GM12801 (cell line): Measurements from ENCODE around the gene PPM1B.

ENCODE experiments used
- TF ChIP-seq, protein P1 (sequence below): IDR thresholded peaks from one replicate; pipeline ENCODE4 v1.5.1; 2011; ENCODE audit warnings: control low read depth; ENCODE audit not compliant: insufficient read length; ENCODE audit errors: extremely low read depth

PPM1B gene

DNA sequence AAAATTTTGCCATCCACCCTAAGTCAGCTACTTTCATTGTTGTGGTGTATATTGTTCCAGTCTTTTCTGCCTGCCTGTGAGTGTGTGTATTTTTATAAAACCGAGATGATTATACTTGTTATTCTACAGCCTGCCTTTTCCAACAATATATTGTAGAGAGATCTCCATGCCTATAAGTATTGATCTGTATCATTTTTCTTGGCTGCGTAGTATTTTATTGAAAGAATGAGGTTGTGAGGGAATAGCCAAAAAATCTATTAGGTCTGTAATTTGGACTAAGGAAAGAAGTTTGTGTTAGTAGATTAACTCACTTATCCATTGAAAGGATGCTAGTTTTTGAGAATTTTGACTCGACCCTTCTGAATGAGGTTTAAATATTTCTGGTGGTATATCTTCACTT is 34.9 kb downstream of the PPM1B start:
- TF ChIP-seq, protein P1, sequence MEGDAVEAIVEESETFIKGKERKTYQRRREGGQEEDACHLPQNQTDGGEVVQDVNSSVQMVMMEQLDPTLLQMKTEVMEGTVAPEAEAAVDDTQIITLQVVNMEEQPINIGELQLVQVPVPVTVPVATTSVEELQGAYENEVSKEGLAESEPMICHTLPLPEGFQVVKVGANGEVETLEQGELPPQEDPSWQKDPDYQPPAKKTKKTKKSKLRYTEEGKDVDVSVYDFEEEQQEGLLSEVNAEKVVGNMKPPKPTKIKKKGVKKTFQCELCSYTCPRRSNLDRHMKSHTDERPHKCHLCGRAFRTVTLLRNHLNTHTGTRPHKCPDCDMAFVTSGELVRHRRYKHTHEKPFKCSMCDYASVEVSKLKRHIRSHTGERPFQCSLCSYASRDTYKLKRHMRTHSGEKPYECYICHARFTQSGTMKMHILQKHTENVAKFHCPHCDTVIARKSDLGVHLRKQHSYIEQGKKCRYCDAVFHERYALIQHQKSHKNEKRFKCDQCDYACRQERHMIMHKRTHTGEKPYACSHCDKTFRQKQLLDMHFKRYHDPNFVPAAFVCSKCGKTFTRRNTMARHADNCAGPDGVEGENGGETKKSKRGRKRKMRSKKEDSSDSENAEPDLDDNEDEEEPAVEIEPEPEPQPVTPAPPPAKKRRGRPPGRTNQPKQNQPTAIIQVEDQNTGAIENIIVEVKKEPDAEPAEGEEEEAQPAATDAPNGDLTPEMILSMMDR, result no peak

DNA sequence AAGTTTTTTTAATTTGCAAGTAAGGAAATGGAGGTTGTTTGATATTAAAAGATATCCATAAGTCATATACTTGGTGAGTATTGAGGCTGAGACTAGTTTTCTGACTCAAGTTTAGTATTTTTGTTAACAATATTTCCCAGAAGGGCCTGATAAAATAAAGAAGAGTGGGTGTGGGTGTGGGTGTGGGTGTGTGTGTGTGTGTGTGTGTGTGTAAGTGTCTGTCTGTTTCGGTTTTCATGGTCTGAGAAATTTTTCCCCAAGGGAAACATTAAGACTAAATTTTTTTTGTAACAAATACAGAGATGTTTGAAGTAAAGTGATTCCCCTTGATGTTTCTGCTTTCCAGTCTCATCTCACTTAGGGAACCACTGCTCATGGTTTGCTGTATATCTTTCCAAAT is 36.5 kb downstream of the PPM1B start:
- TF ChIP-seq, protein P1, result no peak

DNA sequence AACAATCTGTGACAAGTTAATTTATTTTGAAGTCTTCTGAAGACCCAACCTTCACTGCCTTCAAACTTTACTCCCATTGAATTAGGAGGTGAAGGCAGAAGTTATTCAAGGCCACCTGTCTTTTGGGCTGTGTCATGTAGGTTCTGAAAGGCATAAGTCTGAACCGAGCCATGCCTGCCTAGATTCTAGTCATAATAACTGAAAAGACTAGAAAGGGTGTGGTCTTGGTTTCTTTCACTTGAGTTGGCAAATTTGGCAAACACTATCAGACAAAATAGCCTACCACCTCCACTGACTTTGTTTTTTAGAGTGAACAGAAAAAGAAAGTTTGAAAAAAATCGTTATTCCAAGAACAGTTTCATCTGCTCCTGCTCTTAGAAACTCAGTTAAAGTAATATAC is 38.4 kb downstream of the PPM1B start:
- TF ChIP-seq, protein P1, result no peak

DNA sequence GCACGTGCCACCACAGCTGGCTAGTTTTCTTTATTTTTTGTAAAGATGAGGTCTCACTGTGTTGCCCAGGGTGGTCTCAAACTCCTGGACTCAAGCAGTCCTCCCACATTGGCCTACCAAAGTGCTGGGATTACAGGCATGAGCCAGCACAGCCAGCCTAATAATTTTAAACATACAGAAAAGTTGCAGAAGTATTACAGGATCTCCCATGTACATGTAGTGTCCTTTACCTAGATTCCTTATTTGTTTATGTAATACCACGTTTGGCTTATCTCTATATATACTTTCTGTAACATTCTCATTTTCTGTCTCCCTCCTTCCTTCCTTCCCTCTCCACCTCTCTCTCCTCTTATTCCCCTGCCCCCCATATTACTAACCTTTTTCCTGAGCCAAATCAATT is 41.7 kb downstream of the PPM1B start:
- TF ChIP-seq, protein P1, result no peak

DNA sequence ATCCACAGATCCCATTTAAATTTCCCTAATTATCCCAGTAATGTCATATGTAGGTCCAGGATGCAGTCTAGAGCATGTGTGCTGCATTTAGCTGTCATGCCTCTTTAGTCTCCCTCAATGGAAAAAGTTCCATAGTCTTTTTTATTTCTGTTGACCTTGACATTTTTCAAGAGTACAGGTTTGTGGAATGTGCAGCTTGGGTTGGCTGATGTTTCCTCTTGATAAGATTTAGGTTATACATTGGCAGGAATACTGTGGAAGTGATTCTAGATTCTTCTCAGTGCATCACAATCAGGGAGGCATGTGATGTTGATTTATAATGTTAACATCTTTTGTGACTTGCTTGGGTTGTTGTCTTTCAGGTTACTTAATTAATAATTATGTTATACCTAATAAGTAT is 42.5 kb downstream of the PPM1B start:
- TF ChIP-seq, protein P1, result no peak

DNA sequence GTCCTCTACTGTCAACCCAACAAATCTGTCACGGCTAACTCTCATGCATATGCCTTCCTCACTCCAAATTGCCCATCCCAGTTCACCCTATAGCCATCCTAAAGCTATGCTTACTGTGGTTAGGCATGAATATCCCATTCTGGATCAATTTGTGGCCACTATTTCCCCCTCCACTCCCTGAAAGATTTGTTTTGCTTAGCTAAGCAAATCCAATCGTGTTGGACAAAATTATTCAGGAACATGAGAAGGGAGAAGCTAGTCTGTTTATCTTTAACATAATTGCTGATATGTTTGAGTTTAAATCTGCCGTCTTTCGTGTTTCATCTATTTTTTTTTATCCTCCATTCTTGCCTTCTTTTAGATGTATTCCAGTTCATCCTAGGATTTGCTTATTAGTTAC is 43.6 kb downstream of the PPM1B start:
- TF ChIP-seq, protein P1, result no peak

DNA sequence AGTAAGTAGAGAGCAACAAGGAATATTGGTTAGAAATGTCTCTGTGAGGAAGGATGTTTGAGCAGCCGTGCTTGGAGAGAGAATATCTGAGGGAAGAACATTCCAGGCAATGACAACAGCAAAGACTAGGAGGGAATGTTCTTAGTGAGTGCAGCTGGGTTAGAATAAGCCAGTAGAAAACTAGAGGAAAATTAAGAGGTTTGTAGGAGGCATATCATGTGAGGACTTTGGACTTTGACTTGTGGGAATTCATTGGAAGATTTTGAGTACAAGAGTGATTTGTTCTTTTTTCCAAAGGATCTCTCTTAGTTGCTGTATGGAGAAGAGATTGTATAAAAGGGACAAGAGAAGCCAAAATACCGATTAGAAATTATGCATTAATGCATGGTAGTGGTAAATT is 47.2 kb downstream of the PPM1B start:
- TF ChIP-seq, protein P1, result no peak

DNA sequence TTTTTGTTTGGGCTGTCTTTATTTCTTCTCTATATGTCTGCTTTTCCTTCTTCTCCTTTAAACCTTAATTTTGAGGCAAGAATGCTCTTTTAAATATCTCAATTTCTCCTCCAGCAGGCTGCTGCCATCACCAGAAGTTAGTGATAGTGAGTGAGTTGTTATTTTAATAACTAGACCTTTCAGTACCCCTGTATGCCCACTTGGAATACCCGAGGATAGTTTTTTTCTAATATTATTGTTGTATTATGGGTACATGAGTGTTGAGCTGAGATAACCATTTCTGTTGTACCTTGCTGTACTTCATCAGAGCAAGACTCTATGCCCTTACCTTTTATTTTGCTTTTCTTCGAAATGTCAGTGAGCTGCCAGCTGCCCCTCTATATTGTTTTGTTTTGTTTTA is 50.1 kb downstream of the PPM1B start:
- TF ChIP-seq, protein P1, result no peak
